HEK293 (cell line): ENCODE data around the gene BCL11B.

Source experiments
- CTCF ChIP-seq: fragments of 450-650 bp; formaldehyde crosslinking; IDR thresholded peaks from 2 replicates; pipeline ENCODE4 v1.5.1; 2016; ENCODE audit warnings: missing biosample characterization, missing genetic modification characterization
- EGR2 ChIP-seq: fragments of 450-650 bp; formaldehyde crosslinking; IDR thresholded peaks from 2 replicates; pipeline ENCODE4 v1.5.1; 2016; ENCODE audit warnings: low read depth, missing biosample characterization, missing genetic modification characterization
- HOXA7 ChIP-seq: sonication (generic); formaldehyde crosslinking; IDR thresholded peaks from 2 replicates; pipeline ENCODE4 v1.8.1; 2022; ENCODE audit warnings: missing genetic modification reagents, borderline replicate concordance
- PRDM4 ChIP-seq: fragments of 450-650 bp; formaldehyde crosslinking; IDR thresholded peaks from 2 replicates; pipeline ENCODE4 v1.5.1; 2017; ENCODE audit warnings: missing biosample characterization, missing genetic modification characterization
- ZBTB21 ChIP-seq: fragments of 450-650 bp; formaldehyde crosslinking; IDR thresholded peaks from 2 replicates; pipeline ENCODE4 v1.5.1; 2017; ENCODE audit warnings: missing biosample characterization, missing genetic modification characterization
- ZBTB8A ChIP-seq: fragments of 450-650 bp; formaldehyde crosslinking; IDR thresholded peaks from 2 replicates; pipeline ENCODE4 v1.5.1; 2016; ENCODE audit warnings: missing biosample characterization, missing genetic modification characterization
- ZIC2 ChIP-seq: fragments of 450-650 bp; formaldehyde crosslinking; IDR thresholded peaks from 2 replicates; pipeline ENCODE4 v1.5.1; 2016; ENCODE audit warnings: missing biosample characterization, missing genetic modification characterization
- ZNF112 ChIP-seq: fragments of 450-650 bp; formaldehyde crosslinking; IDR thresholded peaks from 2 replicates; pipeline ENCODE4 v1.5.0; 2017; ENCODE audit warnings: missing biosample characterization, missing genetic modification characterization
- ZNF132 ChIP-seq: fragments of 450-650 bp; formaldehyde crosslinking; IDR thresholded peaks from 2 replicates; pipeline ENCODE4 v1.5.1; 2017; ENCODE audit warnings: missing biosample characterization, missing genetic modification characterization, borderline replicate concordance
- ZNF221 ChIP-seq: fragments of 450-650 bp; formaldehyde crosslinking; IDR thresholded peaks from 2 replicates; pipeline ENCODE4 v1.5.1; 2017; ENCODE audit warnings: missing biosample characterization, missing genetic modification characterization, borderline replicate concordance
- ZNF37A ChIP-seq: fragments of 450-650 bp; IDR thresholded peaks from 2 replicates; pipeline ENCODE4 v1.5.1; 2018; ENCODE audit warnings: missing biosample characterization, missing genetic modification characterization
- ZNF510 ChIP-seq: fragments of 450-650 bp; formaldehyde crosslinking; IDR thresholded peaks from 2 replicates; pipeline ENCODE4 v1.5.1; 2018; ENCODE audit warnings: mild to moderate bottlenecking, missing genetic modification characterization, missing biosample characterization; ENCODE audit not compliant: insufficient replicate concordance
- ZNF529 ChIP-seq: fragments of 450-650 bp; formaldehyde crosslinking; IDR thresholded peaks from 2 replicates; pipeline ENCODE4 v1.5.1; 2017; ENCODE audit warnings: missing genetic modification characterization, missing biosample characterization; ENCODE audit not compliant: insufficient replicate concordance
- ZNF677 ChIP-seq: fragments of 450-650 bp; IDR thresholded peaks from 2 replicates; pipeline ENCODE4 v1.5.0; 2018; ENCODE audit warnings: missing biosample characterization, mild to moderate bottlenecking, missing genetic modification characterization, moderate library complexity
- ZNF704 ChIP-seq: fragments of 450-650 bp; formaldehyde crosslinking; IDR thresholded peaks from 2 replicates; pipeline ENCODE4 v1.5.1; 2016; ENCODE audit warnings: missing biosample characterization, missing genetic modification characterization
- ZNF791 ChIP-seq: fragments of 450-650 bp; formaldehyde crosslinking; IDR thresholded peaks from 2 replicates; pipeline ENCODE4 v1.5.1; 2016; ENCODE audit warnings: missing biosample characterization, missing genetic modification characterization
- ZNF837 ChIP-seq: fragments of 450-650 bp; formaldehyde crosslinking; IDR thresholded peaks from 2 replicates; pipeline ENCODE4 v1.5.1; 2016; ENCODE audit warnings: missing biosample characterization, missing genetic modification characterization
- TF ChIP-seq, protein P1 (sequence below): fragments of 450-650 bp; formaldehyde crosslinking; IDR thresholded peaks from 2 replicates; pipeline ENCODE4 v1.5.1; 2016; ENCODE audit warnings: missing biosample characterization, missing genetic modification characterization
- TF ChIP-seq, protein P2 (sequence below): fragments of 450-650 bp; formaldehyde crosslinking; IDR thresholded peaks from 2 replicates; pipeline ENCODE4 v1.5.1; 2016; ENCODE audit warnings: missing biosample characterization, missing genetic modification characterization
- TF ChIP-seq, protein P3 (sequence below): fragments of 450-650 bp; formaldehyde crosslinking; IDR thresholded peaks from 2 replicates; pipeline ENCODE4 v1.5.1; 2016; ENCODE audit warnings: missing biosample characterization, missing genetic modification characterization
- TF ChIP-seq, protein P4 (sequence below): fragments of 450-650 bp; formaldehyde crosslinking; IDR thresholded peaks from 2 replicates; pipeline ENCODE4 v1.5.1; 2016; ENCODE audit warnings: missing biosample characterization, missing genetic modification characterization
- TF ChIP-seq, protein P5 (sequence below): fragments of 450-650 bp; formaldehyde crosslinking; conservative IDR thresholded peaks from 2 replicates; pipeline ENCODE4 v1.5.1; 2016; ENCODE audit warnings: low read depth, missing biosample characterization, missing genetic modification characterization

The BCL11B gene

GRCh38 chr14:99270458-99271220, 1.4 kb downstream of the BCL11B start (continued):
- TF ChIP-seq, protein P1, sequence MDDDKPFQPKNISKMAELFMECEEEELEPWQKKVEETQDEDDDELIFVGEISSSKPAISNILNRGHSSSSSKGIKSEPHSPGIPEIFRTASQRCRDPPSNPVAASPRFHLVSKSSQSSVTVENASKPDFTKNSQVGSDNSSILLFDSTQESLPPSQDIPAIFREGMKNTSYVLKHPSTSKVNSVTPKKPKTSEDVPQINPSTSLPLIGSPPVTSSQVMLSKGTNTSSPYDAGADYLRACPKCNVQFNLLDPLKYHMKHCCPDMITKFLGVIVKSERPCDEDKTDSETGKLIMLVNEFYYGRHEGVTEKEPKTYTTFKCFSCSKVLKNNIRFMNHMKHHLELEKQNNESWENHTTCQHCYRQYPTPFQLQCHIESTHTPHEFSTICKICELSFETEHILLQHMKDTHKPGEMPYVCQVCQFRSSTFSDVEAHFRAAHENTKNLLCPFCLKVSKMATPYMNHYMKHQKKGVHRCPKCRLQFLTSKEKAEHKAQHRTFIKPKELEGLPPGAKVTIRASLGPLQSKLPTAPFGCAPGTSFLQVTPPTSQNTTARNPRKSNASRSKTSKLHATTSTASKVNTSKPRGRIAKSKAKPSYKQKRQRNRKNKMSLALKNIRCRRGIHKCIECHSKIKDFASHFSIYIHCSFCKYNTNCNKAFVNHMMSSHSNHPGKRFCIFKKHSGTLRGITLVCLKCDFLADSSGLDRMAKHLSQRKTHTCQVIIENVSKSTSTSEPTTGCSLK, result no peak
- TF ChIP-seq ZNF704, result no peak
- no peak for TF ChIP-seq ZNF837
- TF ChIP-seq ZNF37A (tag by site-specific recombination), result no peak
- peak; percentile 59 for TF ChIP-seq ZIC2 (tag by site-specific recombination)
- TF ChIP-seq CTCF, result no peak
- 0 out of 2 replicates have a peak, but pooled peaks have one; percentile 12 for TF ChIP-seq PRDM4
- TF ChIP-seq, protein P2, sequence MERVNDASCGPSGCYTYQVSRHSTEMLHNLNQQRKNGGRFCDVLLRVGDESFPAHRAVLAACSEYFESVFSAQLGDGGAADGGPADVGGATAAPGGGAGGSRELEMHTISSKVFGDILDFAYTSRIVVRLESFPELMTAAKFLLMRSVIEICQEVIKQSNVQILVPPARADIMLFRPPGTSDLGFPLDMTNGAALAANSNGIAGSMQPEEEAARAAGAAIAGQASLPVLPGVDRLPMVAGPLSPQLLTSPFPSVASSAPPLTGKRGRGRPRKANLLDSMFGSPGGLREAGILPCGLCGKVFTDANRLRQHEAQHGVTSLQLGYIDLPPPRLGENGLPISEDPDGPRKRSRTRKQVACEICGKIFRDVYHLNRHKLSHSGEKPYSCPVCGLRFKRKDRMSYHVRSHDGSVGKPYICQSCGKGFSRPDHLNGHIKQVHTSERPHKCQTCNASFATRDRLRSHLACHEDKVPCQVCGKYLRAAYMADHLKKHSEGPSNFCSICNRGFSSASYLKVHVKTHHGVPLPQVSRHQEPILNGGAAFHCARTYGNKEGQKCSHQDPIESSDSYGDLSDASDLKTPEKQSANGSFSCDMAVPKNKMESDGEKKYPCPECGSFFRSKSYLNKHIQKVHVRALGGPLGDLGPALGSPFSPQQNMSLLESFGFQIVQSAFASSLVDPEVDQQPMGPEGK (tag by site-specific recombination), result peak; percentile 70
- TF ChIP-seq ZNF791 (tag by site-specific recombination), result no peak
- TF ChIP-seq, protein P3, sequence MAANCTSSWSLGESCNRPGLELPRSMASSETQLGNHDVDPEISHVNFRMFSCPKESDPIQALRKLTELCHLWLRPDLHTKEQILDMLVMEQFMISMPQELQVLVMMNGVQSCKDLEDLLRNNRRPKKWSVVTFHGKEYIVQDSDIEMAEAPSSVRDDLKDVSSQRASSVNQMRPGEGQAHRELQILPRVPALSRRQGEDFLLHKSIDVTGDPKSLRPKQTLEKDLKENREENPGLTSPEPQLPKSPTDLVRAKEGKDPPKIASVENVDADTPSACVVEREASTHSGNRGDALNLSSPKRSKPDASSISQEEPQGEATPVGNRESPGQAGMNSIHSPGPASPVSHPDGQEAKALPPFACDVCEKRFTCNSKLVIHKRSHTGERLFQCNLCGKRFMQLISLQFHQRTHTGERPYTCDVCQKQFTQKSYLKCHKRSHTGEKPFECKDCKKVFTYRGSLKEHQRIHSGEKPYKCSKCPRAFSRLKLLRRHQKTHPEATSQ (tag by site-specific recombination), result no peak
- TF ChIP-seq EGR2 (tag by site-specific recombination), result no peak
- TF ChIP-seq ZNF677, result no peak
- TF ChIP-seq, protein P4, sequence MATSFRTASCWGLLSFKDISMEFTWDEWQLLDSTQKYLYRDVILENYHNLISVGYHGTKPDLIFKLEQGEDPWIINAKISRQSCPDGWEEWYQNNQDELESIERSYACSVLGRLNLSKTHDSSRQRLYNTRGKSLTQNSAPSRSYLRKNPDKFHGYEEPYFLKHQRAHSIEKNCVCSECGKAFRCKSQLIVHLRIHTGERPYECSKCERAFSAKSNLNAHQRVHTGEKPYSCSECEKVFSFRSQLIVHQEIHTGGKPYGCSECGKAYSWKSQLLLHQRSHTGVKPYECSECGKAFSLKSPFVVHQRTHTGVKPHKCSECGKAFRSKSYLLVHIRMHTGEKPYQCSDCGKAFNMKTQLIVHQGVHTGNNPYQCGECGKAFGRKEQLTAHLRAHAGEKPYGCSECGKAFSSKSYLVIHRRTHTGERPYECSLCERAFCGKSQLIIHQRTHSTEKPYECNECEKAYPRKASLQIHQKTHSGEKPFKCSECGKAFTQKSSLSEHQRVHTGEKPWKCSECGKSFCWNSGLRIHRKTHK (tag by site-specific recombination), result no peak
- no peak for TF ChIP-seq ZNF132
- no peak for TF ChIP-seq ZNF112 (tag by site-specific recombination)
- TF ChIP-seq ZBTB21 (tag by site-specific recombination), result no peak
- TF ChIP-seq, protein P5, sequence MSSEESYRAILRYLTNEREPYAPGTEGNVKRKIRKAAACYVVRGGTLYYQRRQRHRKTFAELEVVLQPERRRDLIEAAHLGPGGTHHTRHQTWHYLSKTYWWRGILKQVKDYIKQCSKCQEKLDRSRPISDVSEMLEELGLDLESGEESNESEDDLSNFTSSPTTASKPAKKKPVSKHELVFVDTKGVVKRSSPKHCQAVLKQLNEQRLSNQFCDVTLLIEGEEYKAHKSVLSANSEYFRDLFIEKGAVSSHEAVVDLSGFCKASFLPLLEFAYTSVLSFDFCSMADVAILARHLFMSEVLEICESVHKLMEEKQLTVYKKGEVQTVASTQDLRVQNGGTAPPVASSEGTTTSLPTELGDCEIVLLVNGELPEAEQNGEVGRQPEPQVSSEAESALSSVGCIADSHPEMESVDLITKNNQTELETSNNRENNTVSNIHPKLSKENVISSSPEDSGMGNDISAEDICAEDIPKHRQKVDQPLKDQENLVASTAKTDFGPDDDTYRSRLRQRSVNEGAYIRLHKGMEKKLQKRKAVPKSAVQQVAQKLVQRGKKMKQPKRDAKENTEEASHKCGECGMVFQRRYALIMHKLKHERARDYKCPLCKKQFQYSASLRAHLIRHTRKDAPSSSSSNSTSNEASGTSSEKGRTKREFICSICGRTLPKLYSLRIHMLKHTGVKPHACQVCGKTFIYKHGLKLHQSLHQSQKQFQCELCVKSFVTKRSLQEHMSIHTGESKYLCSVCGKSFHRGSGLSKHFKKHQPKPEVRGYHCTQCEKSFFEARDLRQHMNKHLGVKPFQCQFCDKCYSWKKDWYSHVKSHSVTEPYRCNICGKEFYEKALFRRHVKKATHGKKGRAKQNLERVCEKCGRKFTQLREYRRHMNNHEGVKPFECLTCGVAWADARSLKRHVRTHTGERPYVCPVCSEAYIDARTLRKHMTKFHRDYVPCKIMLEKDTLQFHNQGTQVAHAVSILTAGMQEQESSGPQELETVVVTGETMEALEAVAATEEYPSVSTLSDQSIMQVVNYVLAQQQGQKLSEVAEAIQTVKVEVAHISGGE (tag by site-specific recombination), result peak; percentile 20; the same call in 1 of the 2 replicates
- peak; percentile 79 for TF ChIP-seq ZBTB8A (tag by site-specific recombination)
- no peak for TF ChIP-seq ZNF221 (tag by site-specific recombination)
- TF ChIP-seq ZNF529 (tag by site-specific recombination), result no peak
- TF ChIP-seq HOXA7, result no peak
- no peak for TF ChIP-seq ZNF510 (tag by site-specific recombination)
